Mesendoderm (in vitro differentiated cells): ENCODE data around the gene ITGA8.
A peak's percentile ranks its signal among the peaks of the same experiment; 100 is the strongest.
"Not testable (repeated sequence)": the region's sequence is repeated elsewhere in the genome, so short reads cannot be mapped to it uniquely, and the experiment has no call there.

ENCODE experiments used
- DNase-seq: peaks from one replicate; pipeline ENCODE4 v3.0.0; 2013
- H2AK5ac ChIP-seq: 2 replicates; pipeline ENCODE4 v1.6.1; 2013; ENCODE audit warnings: low read length, inconsistent platforms
- H2BK120ac ChIP-seq: 2 replicates; pipeline ENCODE4 v1.6.1; 2013; ENCODE audit warnings: low read depth, mild to moderate bottlenecking, low read length, moderate library complexity, mixed read lengths
- H2BK15ac ChIP-seq: replicated peaks from 2 replicates; pipeline ENCODE4 v1.6.1; 2013; ENCODE audit warnings: low read depth, mild to moderate bottlenecking, moderate library complexity
- H2BK5ac ChIP-seq: 2 replicates; pipeline ENCODE4 v1.6.1; 2013; ENCODE audit warnings: low read length, inconsistent platforms
- H3K18ac ChIP-seq: 2 replicates; pipeline ENCODE4 v1.6.1; 2013; ENCODE audit warnings: mild to moderate bottlenecking, low read length, mixed read lengths
- H3K23ac ChIP-seq: one replicate; pipeline ENCODE4 v1.6.1; 2013; ENCODE audit warnings: low read length
- H3K27ac ChIP-seq: 2 replicates; pipeline ENCODE4 v1.5.1; 2013; ENCODE audit warnings: low read depth, mild to moderate bottlenecking, inconsistent platforms, low read length, moderate library complexity
- H3K27me3 ChIP-seq: 2 replicates; pipeline ENCODE4 v1.6.1; 2013; ENCODE audit warnings: low read length, control low read depth, mild to moderate bottlenecking, inconsistent platforms; ENCODE audit not compliant: insufficient read depth, poor library complexity
- H3K36me3 ChIP-seq: 2 replicates; pipeline ENCODE4 v1.6.1; 2013; ENCODE audit warnings: low read length, inconsistent platforms; ENCODE audit not compliant: control insufficient read depth, insufficient read depth
- H3K4ac ChIP-seq: one replicate; pipeline ENCODE4 v1.6.1; 2013; ENCODE audit warnings: low read depth, mild to moderate bottlenecking, low read length, moderate library complexity
- H3K4me1 ChIP-seq: 2 replicates; pipeline ENCODE4 v1.6.1; 2013; ENCODE audit warnings: low read depth, low read length, inconsistent platforms; ENCODE audit not compliant: control insufficient read depth
- H3K4me2 ChIP-seq: 2 replicates; pipeline ENCODE4 v1.6.1; 2013; ENCODE audit warnings: low read length
- H3K4me3 ChIP-seq: 2 replicates; pipeline ENCODE4 v1.5.1; 2013; ENCODE audit warnings: mild to moderate bottlenecking, low read length
- H3K56ac ChIP-seq: one replicate; pipeline ENCODE4 v1.6.1; 2013; ENCODE audit warnings: low read length
- H3K79me1 ChIP-seq: 2 replicates; pipeline ENCODE4 v1.6.1; 2013; ENCODE audit warnings: low read length, inconsistent platforms
- H3K79me2 ChIP-seq: 2 replicates; pipeline ENCODE4 v1.6.1; 2013; ENCODE audit warnings: mild to moderate bottlenecking, low read length; ENCODE audit not compliant: control insufficient read depth, insufficient read depth
- H3K9ac ChIP-seq: 2 replicates; pipeline ENCODE4 v1.6.1; 2013; ENCODE audit warnings: low read length, inconsistent platforms
- H4K5ac ChIP-seq: one replicate; pipeline ENCODE4 v1.6.1; 2013; ENCODE audit warnings: low read length
- H4K8ac ChIP-seq: one replicate; pipeline ENCODE4 v1.6.1; 2013; ENCODE audit warnings: low read depth, mild to moderate bottlenecking, control low read depth, low read length, moderate library complexity
- WGBS: extraction: QIAGEN DNeasy Blood & Tissue Kit; methylation state at CpG from one replicate; pipeline ENCODE4 v1.1.7; 2013; ENCODE audit warnings: low lambda C conversion rate, missing lambda C conversion rate; ENCODE audit not compliant: insufficient coverage; ENCODE audit errors: extremely low coverage; 5-methylcytosine and 5-hydroxymethylcytosine counted together

The ITGA8 gene

GRCh38 chr10:15588635-15589508 is 130.8 kb downstream of the ITGA8 start:
- peak; percentile 26 for DNase-seq
- WGBS, result no CpG with 5 or more reads among the region's 9 CpGs
- H3K4ac ChIP-seq, result no peak overlapping the region

GRCh38 chr10:15588151-15588550 is 131.6 kb downstream of the ITGA8 start:
- Histone ChIP-seq H3K27ac (no peak overlapping the region), H3K79me2 (no peaks in the 10 kb centered on the region), H3K23ac (no peak overlapping the region), H4K8ac (no peak overlapping the region), H3K4me3 (no peak overlapping the region), H3K4ac (no peak overlapping the region), H3K4me1 (no peaks in the 10 kb centered on the region), H2AK5ac (no peak overlapping the region), H3K18ac (no peak overlapping the region), H2BK5ac (no peak overlapping the region), H3K79me1 (no peaks in the 10 kb centered on the region), H3K36me3 (no peaks in the 10 kb centered on the region), H3K27me3 (no peaks in the 10 kb centered on the region), H3K56ac (no peak overlapping the region), H3K4me2 (no peak overlapping the region), H2BK15ac (no peak overlapping the region), H4K5ac (no peak overlapping the region), H2BK120ac (no peak overlapping the region), H3K9ac (no peak overlapping the region)
- DNase-seq, result no peak
- WGBS, result no CpG with 5 or more reads among the region's 5 CpGs

More at GRCh38 chr10:15588635-15589508, 130.8 kb downstream of the ITGA8 start:
- no peaks in the 10 kb centered on the region for H3K27me3 ChIP-seq
- no peak overlapping the region for H3K9ac ChIP-seq
- H3K36me3 ChIP-seq, result no peaks in the 10 kb centered on the region
- no peaks in the 10 kb centered on the region for H3K4me1 ChIP-seq
- H3K79me1 ChIP-seq, result no peaks in the 10 kb centered on the region
- no peak overlapping the region for H3K4me2 ChIP-seq
- H3K56ac ChIP-seq, result no peak overlapping the region
- H3K79me2 ChIP-seq, result no peaks in the 10 kb centered on the region
- no peak overlapping the region for H3K18ac ChIP-seq
- H3K23ac ChIP-seq, result no peak overlapping the region
- no peak overlapping the region for H4K5ac ChIP-seq
- no peak overlapping the region for H3K4me3 ChIP-seq
- H2BK120ac ChIP-seq, result no peak overlapping the region
- no peak overlapping the region for H4K8ac ChIP-seq
- H2BK5ac ChIP-seq, result no peak overlapping the region
- H2AK5ac ChIP-seq, result no peak overlapping the region
- no peak overlapping the region for H3K27ac ChIP-seq
- H2BK15ac ChIP-seq, result no peak overlapping the region

GRCh38 chr10:15587271-15587670 is 132.5 kb downstream of the ITGA8 start:
- Histone ChIP-seq H3K79me1 (no peaks in the 10 kb centered on the region), H4K5ac (no peak overlapping the region), H3K79me2 (no peaks in the 10 kb centered on the region), H3K36me3 (no peaks in the 10 kb centered on the region), H3K27ac (no peak overlapping the region), H3K23ac (no peak overlapping the region), H3K4ac (no peak overlapping the region), H2BK15ac (no peak overlapping the region), H2BK120ac (no peak overlapping the region), H4K8ac (no peak overlapping the region), H3K9ac (no peak overlapping the region), H3K4me1 (no peaks in the 10 kb centered on the region), H3K27me3 (no peaks in the 10 kb centered on the region), H3K56ac (no peak overlapping the region), H3K4me2 (no peak overlapping the region), H3K4me3 (no peak overlapping the region), H3K18ac (no peak overlapping the region), H2AK5ac (no peak overlapping the region), H2BK5ac (no peak overlapping the region)
- WGBS, result no CpG with 5 or more reads among the region's 3 CpGs
- DNase-seq, result no peak

GRCh38 chr10:15585303-15585715 is 134.4 kb downstream of the ITGA8 start:
- H3K79me1 ChIP-seq, result no peaks in the 10 kb centered on the region

GRCh38 chr10:15582972-15583371 is 136.8 kb downstream of the ITGA8 start:
- DNase-seq, H2AK5ac ChIP-seq, H3K4me3 ChIP-seq, H3K36me3 ChIP-seq, H4K5ac ChIP-seq, H3K23ac ChIP-seq, H3K27ac ChIP-seq, H2BK15ac ChIP-seq, H3K18ac ChIP-seq, H3K56ac ChIP-seq, H2BK120ac ChIP-seq, H3K9ac ChIP-seq, H2BK5ac ChIP-seq, H4K8ac ChIP-seq, H3K4ac ChIP-seq, H3K79me1 ChIP-seq, H3K79me2 ChIP-seq, H3K27me3 ChIP-seq, H3K4me1 ChIP-seq, H3K4me2 ChIP-seq: not testable (repeated sequence)
- no CpG with 5 or more reads among the region's 2 CpGs for WGBS

More at GRCh38 chr10:15585303-15585715, 134.4 kb downstream of the ITGA8 start:
- Histone ChIP-seq H4K5ac (no peak overlapping the region), H3K4me3 (no peak overlapping the region), H3K79me2 (no peaks in the 10 kb centered on the region), H2BK120ac (no peak overlapping the region), H3K36me3 (no peaks in the 10 kb centered on the region), H3K56ac (no peak overlapping the region), H3K23ac (no peak overlapping the region), H2BK15ac (no peak overlapping the region), H4K8ac (no peak overlapping the region), H3K4me2 (no peak overlapping the region), H3K4ac (no peak overlapping the region), H2AK5ac (no peak overlapping the region), H3K4me1 (no peaks in the 10 kb centered on the region), H3K9ac (no peak overlapping the region), H3K27ac (no peak overlapping the region), H2BK5ac (no peak overlapping the region), H3K18ac (no peak overlapping the region), H3K27me3 (no peaks in the 10 kb centered on the region)
- DNase-seq, result peak; percentile 77
- WGBS, result no CpG with 5 or more reads among the region's 6 CpGs
